Right lung (tissue), 5 donors: ENCODE measurements around the gene APC2. TPM values are rescaled to one million over a fixed set of nuclear protein-coding genes. Genes with fewer than 3 reads are reported as not detected.
"Not testable (repeated sequence)": the region's sequence is repeated elsewhere in the genome, so short reads cannot be mapped to it uniquely, and the experiment has no call there.

Source experiments
- DNase-seq, 2 donors: peaks; one replicate each; pipeline ENCODE4 v3.0.0-alpha.2; 2013
- polyA plus RNA-seq, 5 donors: library from polyadenylated mRNA; unstranded; fragments of 120-200 nt; gene quantifications; one replicate each; pipeline versions ENCODE4 v1.2.1 to v1.2.3, GENCODE V29; 2013; ENCODE audit warnings: inconsistent platforms in 1 of 5, low replicate concordance in 1 of 5; ENCODE audit not compliant: insufficient read length in 5 of 5, insufficient read depth in 1 of 5

The APC2 gene
- polyA plus RNA-seq, 5 donors: 0.57 to 1.2 (median 0.71) TPM

DNA sequence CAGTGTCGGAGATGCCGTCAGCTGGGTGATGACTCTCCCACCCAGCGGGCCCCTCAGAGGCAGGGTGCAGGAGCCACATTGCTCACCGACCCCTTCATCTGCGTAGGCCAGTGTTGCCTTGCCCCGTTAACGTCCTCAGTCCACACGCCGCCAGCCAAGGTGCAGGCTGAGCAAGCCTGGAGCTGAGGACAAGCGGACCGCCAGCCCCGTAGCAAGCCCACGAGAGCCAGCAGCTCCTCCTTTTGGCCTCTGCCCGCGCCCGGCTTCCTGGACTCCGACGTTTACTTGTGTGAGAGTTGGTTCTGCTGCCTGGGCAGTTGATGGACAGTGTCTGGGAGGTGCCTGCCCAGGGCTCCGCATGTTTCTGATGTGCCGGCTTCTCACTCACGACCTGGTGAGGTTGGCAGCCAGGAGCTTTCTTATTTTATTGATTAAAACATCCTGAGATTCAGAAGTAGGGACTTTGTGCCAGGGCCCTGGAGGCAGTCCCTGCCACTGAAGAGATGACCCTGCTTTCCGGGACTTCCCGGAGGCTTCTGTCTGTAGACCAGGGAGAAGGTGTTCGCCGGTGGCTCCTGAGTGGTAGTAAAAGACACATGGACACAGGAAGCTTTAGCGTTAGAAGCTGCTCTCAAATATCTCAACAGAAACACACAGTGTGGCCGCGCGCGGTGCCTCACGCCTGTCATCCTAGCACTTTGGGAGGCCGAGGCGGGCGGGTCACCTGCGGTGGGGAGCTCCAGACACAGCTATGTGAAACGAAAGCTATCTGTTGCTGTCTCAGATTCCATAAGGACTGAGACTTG is 36.7 kb upstream of the APC2 start:
- no peak for DNase-seq

DNA sequence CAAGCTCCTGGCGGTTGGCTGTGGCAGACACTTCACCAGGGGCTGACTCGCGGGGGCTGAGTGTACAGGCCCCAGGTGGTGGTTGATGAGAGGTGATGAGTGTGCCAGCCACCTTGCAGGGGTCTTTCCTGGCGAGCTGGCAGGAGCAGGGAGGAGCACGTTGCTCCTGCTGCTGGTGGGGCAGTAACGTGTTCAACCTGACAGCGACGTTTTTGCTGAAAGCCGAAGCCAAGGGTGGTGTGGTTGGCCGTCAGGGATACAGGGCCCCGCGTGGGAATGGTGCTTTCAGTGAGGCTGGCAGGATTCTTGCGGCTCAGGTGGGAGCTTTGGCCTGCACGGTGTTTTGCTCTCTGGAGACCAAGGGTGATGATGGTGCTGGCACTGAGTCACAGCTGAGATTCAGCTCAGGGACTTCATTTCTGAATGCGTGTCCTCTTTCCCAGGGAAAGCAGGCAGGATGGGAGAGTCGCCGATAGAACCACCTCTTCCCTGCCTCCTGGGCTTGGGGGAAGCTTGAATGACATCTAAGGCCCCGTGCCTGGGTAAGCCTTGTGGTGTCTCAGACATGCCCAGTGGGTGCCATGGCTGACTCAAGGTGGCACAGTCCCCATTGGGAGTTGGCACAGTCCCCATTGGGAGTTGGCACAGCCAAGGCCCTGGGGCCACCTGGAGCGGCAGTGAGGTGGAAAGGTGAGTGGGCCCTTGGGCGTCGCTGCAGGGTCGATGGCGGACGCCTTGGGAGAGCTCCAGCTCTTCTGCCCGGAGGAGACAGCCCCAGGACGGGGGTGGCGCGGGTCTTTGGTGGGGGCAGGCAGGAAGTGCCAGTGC is 33.7 kb upstream of the APC2 start:
- no peak for DNase-seq

DNA sequence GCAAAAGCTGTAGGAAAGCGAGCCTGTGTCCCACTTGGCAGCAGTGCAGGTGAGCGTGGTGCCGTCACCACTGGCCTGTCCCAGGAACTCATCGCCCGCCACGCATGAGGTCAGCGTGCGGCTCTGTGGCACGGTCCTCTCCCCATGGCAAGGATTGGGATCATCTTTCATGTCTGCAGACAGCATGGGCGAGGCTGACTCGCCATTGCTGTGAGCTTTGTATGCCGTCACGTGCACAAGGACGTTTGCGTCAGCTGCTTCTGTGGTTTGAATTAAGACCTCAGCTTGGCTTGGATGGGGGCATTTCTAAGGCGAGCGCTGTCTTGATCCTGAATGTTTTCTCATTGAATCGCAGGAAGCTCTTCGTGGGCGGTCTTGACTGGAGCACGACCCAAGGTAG is 32.8 kb upstream of the APC2 start:
- DNase-seq: no peak

DNA sequence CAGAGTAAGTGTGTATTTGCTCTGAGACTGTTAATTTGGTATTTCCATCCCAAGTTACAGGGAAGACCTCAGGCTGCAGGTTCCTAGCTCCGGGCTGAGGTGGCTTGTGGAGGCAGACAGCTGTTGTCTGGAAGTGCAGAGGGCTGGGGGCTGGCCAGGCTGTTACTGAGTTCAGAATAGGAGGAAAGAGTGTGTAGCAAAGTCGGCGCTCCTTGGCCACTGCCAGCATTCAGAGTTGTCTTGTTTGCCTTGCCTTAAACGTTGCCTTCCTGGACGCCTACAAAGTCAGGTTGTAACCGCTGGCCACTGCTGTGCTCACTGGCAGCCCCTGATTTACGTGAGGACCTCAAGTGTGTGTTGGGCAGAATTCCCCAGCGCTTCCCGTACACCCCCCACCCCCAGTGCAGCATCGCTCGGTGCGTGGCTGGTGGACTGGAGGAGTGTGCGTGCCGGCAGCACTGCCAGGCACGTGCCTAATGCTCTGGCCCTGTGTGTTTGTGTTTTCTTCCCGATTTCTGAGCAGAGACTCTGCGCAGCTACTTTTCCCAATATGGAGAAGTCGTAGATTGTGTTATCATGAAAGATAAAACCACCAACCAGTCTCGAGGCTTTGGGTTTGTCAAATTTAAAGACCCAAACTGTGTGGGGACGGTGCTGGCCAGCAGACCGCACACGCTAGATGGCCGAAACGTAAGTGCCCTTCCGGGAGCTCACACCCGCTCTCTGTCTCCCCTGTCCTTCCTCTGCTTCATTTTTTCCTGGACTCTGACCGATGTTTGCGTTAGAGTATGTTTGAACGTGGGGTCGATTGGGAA is 32.0 kb upstream of the APC2 start:
- DNase-seq: no peak

- no peak for DNase-seq
Observed at GRCh38 chr19:1418496-1418775, 31.5 kb upstream of the APC2 start.

- no peak for DNase-seq
Observed at GRCh38 chr19:1418951-1419738, 30.8 kb upstream of the APC2 start.

DNA sequence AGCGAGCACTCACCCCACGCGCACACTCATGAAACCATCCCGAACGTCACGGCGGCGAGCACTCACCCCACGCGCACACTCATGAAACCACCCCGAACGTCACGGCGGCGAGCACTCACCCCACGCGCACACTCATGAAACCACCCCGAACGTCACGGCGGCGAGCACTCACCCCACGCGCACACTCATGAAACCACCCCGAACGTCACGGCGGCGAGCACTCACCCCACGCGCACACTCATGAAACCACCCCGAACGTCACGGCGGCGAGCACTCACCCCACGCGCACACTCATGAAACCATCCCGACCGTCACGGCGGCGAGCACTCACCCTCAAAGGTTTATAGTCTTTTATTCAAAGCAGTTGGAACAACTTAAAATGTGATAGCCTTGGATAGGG is 29.8 kb upstream of the APC2 start:
- not testable (repeated sequence) for DNase-seq

DNA sequence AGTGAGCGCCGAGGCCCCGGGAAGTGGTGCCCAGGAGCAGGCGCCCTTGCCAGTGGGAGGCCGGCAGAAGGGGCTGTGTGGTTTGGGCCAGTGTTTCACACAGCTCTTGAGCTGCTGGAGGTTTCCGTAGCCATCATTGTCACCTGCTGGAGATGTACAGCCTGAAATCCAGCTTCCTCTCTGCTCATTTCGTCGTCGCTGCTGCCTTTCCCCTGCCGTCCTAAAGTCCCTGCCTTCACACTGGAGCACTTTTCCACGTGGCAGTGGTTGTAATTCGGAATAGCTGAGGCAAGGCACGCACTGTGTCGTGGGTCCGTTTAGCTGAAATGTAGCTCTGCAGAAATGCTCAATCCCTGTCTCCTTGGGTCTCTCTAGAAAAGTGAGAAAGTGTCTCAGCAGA is 29.3 kb upstream of the APC2 start:
- no peak for DNase-seq

- no peak for DNase-seq
Observed at GRCh38 chr19:1421218-1421957, 28.5 kb upstream of the APC2 start.

DNA sequence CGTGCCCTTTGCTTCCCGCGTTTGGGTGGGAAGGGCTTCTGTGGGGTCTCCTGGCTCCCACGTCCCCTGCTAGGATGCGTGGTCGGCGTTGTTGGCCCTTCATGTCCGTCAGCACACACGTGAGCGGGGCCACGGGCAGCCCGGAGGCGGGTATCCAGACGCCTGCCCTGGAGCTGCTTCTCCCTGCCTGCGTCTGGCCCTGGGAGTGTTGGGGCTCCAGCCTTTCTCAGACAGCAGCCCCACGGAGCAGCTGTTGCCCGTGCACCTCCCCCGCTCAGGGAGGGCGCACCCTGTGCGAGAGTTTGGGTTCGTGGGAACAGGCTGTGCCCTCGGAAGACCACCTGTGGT is 28.0 kb upstream of the APC2 start:
- DNase-seq: no peak

GRCh38 chr19:1422360-1422759 is 27.6 kb upstream of the APC2 start:
- DNase-seq: no peak

GRCh38 chr19:1422943-1423342 is 27.0 kb upstream of the APC2 start:
- DNase-seq: no peak

DNA sequence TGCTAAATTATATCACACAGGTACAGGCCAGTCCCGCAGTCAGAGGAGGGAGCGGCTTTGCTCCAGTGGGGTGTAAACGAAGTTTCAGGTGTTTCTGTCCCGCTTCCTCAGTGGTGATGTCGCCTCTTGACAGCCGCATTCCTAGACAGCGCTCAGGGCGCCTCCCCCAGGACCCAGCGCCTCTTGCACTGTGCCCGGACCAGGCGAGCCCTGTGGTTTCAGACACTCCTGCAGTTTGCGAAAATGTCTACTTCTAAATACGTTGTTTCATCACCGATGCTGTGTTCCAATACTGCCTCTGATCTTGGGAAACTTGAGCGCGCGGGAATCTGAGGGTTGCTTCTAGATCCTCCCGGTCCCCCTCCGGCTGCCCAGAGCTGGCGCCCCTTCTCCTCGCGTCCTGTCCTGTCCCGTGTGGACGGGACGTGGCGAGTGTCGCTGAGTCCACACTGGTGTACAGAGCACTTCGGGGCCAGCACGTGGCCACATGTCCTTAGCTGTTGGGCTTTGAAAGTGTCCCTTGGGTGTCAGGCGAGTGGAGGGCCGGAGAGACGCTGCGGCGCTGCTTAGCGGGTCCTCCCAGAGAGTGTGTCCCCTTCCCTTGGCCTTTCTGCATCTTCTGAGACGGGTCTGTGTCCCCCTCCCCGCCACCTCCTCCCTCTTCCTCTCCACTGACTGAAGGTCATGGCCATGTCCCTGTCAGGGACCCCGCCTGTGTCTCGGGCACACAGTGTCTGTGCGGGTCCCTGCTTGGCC is 26.3 kb upstream of the APC2 start:
- DNase-seq: no peak

DNA sequence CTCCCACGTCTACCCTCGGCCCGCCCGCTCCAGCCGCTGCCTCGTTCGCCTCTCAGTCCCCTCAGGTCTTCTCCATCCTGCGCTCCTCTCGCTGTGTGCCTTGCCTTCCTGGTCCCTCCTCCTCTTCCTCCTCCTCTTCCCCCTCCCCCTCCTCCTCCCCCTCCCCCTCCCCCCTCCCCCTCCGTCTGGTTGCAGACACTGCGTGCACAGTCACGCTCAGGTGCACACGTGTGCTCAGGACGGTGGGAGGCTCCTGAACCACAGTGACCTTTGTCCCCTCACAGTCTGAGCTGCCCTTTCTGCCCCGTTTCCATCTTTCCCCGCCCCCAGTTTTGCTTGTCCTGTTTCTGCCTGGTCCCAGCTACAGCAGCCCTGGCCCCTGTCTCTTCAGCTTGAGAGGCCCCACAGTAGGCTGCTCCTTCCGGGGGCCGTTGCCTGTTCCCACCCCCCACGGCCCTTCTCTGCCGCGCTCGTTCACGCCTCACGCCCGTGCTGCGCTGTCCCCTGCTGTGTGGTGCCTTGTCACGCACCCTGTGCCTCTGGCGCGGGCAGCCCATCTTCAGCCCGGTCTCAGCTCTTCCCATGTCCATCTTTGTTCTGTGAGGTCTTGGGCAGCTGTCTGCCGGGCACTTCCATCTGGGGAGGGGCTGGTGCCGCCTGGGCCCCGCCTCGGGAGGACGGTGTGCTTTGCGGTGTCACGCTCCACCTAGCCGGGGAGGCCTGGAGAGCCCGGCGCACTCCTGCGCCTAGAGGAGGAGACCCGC is 25.5 kb upstream of the APC2 start:
- DNase-seq: no peak

- no peak for DNase-seq
Observed at GRCh38 chr19:1425102-1425837, 24.7 kb upstream of the APC2 start.

DNA sequence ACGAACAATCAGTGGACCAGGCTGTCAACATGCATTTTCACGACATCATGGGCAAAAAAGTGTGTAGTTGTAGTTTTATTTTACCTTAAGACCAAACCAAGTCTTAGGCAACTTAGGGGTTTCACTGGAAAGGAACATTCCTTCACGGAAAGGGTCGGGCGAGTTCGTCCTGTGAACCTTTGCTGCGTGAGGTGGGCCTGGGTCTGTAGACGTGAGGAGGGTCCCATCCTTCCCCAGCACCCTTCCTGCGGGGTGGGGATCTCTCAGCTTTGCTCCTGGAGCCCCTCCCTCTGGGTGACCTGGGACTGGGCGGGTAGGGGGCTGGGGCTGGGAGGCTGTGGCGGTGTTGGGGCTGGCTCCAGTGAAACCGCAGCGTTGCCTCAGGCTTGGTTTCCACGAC is 24.0 kb upstream of the APC2 start:
- DNase-seq: no peak

DNA sequence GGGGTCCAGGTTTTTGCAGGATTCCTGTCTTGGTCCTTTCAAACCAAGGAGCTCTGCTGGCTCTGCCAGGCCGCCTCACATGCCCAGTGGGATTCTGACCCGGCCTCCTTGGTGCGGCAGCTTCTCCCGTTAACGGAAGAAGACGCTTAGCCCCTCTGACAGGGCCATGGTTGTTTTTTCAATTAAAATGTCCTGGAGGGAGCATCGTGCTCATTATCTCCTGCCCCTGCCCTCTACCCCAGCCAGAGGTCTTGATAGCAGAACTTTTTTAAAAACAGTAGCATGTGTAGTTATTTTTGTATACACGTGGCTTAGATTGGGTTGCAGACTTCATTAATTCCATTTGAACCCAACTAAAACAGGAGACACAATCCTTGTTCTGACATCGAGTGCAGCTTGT is 23.2 kb upstream of the APC2 start:
- DNase-seq: no peak

DNA sequence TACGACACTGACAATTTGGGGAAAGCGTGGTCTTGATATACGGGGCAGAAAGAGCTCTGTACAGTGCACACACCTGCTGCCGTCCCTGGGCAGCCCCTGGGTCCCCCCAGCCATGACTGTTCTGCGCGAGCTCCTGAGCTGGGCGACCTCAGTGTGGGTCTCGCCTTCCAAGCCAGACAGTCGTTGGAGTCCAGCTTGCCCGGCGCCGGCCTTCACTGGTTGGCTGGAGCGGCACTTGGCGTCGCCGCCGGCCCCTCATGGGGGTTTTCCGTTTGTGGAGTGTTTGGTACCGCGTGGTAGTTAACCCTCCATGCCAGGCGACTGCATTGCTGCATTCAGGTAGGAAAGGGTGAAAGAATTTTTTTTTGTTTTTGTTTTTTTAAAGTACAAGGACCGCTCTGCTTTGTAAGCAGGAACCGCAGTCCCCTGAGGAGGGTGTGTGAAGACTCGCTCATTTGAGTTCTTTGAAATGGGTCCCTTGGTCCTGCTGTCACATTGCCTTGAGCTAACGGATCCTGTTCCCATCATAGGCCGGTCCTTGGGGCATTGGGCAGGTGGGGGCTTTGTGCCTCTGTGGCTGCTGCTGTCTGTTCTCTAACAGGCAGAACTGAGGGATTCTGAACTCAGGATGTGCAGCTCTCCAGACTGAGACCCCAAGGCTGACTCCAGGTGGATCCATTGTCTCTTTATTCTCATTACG is 22.6 kb upstream of the APC2 start:
- DNase-seq: no peak
